ENCODE results near the gene FOLR1.

GRCh38 chr11:72231396-72232259, 39.7 kb downstream of the FOLR1 start:
- TF ChIP-seq POLR2AphosphoS5 (IDR thresholded peaks at IDR 0.05): no peak
- TF ChIP-seq, protein P1, sequence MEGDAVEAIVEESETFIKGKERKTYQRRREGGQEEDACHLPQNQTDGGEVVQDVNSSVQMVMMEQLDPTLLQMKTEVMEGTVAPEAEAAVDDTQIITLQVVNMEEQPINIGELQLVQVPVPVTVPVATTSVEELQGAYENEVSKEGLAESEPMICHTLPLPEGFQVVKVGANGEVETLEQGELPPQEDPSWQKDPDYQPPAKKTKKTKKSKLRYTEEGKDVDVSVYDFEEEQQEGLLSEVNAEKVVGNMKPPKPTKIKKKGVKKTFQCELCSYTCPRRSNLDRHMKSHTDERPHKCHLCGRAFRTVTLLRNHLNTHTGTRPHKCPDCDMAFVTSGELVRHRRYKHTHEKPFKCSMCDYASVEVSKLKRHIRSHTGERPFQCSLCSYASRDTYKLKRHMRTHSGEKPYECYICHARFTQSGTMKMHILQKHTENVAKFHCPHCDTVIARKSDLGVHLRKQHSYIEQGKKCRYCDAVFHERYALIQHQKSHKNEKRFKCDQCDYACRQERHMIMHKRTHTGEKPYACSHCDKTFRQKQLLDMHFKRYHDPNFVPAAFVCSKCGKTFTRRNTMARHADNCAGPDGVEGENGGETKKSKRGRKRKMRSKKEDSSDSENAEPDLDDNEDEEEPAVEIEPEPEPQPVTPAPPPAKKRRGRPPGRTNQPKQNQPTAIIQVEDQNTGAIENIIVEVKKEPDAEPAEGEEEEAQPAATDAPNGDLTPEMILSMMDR (IDR thresholded peaks at IDR 0.05): no peak

Measured in esophagus muscularis mucosa (tissue), 3 donors.